K562 (cell line): Measurements from ENCODE around the gene FOXD3. TPM values are rescaled to one million over a fixed set of nuclear protein-coding genes. Genes with fewer than 3 reads are reported as not detected.
A peak's percentile ranks its signal among the peaks of the same experiment; 100 is the strongest.

Experiments used
- BCOR ChIP-seq: fragments of 450-650 bp; IDR thresholded peaks from 2 replicates; pipeline ENCODE4 v1.6.1; 2016
- CBX8 ChIP-seq: fragments of 200-600 bp; sonication (generic); IDR thresholded peaks from 2 replicates; pipeline ENCODE4 v1.6.1; 2012; ENCODE audit warnings: borderline replicate concordance, mixed run types, low read depth, mild to moderate bottlenecking, moderate library complexity, mixed read lengths, low read length, control low read depth, inconsistent platforms; ENCODE audit not compliant: poor library complexity, severe bottlenecking; ENCODE audit errors: extremely low read depth
- CLOCK ChIP-seq: fragments of 250-450 bp; sonication (Bioruptor Pico); IDR thresholded peaks from 2 replicates; pipeline ENCODE4 v1.4.0; 2020; ENCODE audit warnings: mild to moderate bottlenecking, moderate library complexity, borderline replicate concordance
- CREB3L1 ChIP-seq: fragments of 450-650 bp; IDR thresholded peaks from 2 replicates; pipeline ENCODE4 v1.6.1; 2014; ENCODE audit warnings: low read depth, mild to moderate bottlenecking, moderate library complexity, borderline replicate concordance
- FOXP4 ChIP-seq: sonication (generic); formaldehyde crosslinking; IDR thresholded peaks from 2 replicates; pipeline ENCODE4 v1.8.0; 2022; ENCODE audit warnings: mild to moderate bottlenecking, missing genetic modification reagents, borderline replicate concordance
- JUNB ChIP-seq: fragments of 450-650 bp; formaldehyde crosslinking; conservative IDR thresholded peaks from 2 replicates; pipeline ENCODE4 v1.4.0; 2020; ENCODE audit warnings: mild to moderate bottlenecking
- KLF16 ChIP-seq: IDR thresholded peaks from 2 replicates; pipeline ENCODE4 v1.6.1; 2016; ENCODE audit warnings: antibody characterized with exemption
- RNF219 ChIP-seq: fragments of 250-450 bp; sonication (Bioruptor Pico); IDR thresholded peaks from 2 replicates; pipeline ENCODE4 v1.5.0; 2022; ENCODE audit warnings: mild to moderate bottlenecking
- TOE1 ChIP-seq, 2 experiments: fragments of 450-650 bp in 1 of 2; sonication (generic) in 1 of 2; formaldehyde crosslinking in 1 of 2; IDR thresholded peaks; 2 replicates each; pipeline versions ENCODE4 v1.7.1 to v1.8.0; 2016 to 2022; ENCODE audit warnings: borderline replicate concordance in 2 of 2, mild to moderate bottlenecking in 2 of 2, antibody characterized with exemption in 1 of 2, inconsistent platforms in 1 of 2, low read depth in 1 of 2, missing genetic modification reagents in 1 of 2, moderate library complexity in 1 of 2
- TRIM28 ChIP-seq: fragments of 450-650 bp; IDR thresholded peaks from 2 replicates; pipeline ENCODE4 v1.6.1; 2017
- ZBTB7A ChIP-seq: IDR thresholded peaks from 2 replicates; pipeline ENCODE4 v1.6.1; 2011; ENCODE audit warnings: low read depth, mild to moderate bottlenecking, low read length, moderate library complexity, borderline replicate concordance; ENCODE audit not compliant: control insufficient read depth
- ZNF197 ChIP-seq: fragments of 200-800 bp; sonication (Bioruptor generic); IDR thresholded peaks from 2 replicates; pipeline ENCODE4 v1.6.1; 2016; ENCODE audit warnings: low read depth, missing genetic modification characterization, missing compliant biosample characterization
- ZNF449 ChIP-seq: fragments of 250-450 bp; sonication (Bioruptor Pico); IDR thresholded peaks from 2 replicates; pipeline ENCODE4 v1.8.0; 2022; ENCODE audit warnings: moderate library complexity, mild to moderate bottlenecking, inconsistent platforms
- ZNF766 ChIP-seq: fragments of 200-800 bp; sonication (Bioruptor generic); conservative IDR thresholded peaks from 2 replicates; pipeline ENCODE4 v1.6.1; 2016; ENCODE audit warnings: missing genetic modification characterization, missing compliant biosample characterization
- polyA plus RNA-seq, 8 experiments: library from polyadenylated mRNA; depleted of rRNA in 4 of 8; stranded (reverse) in 5 of 8; unstranded in 3 of 8; fragments of >200 nt; fragmentation: Nextera tagmentation in 2 of 8; fragmentation: Illumina TruSeq in 1 of 8; extraction: Ambion mirVana in 2 of 8; extraction: Trizol in 1 of 8; gene quantifications; 2 replicates each; pipeline versions ENCODE4 v1.2.1 to v1.2.3, GENCODE V29; 2011 to 2014; ENCODE audit warnings: inconsistent platforms in 1 of 8, missing spikeins in 1 of 8
- total RNA-seq, 7 experiments: library from RNA; depleted of rRNA in 6 of 7; stranded (reverse); fragments of >200 nt in 6 of 7; fragmentation: Illumina TruSeq in 2 of 7; extraction: Trizol in 2 of 7; gene quantifications; 2 replicates each; pipeline versions ENCODE4 v1.2.1 to v1.2.3, GENCODE V29; 2011 to 2021; ENCODE audit warnings: low replicate concordance in 1 of 7

Gene FOXD3
- total and polyA plus RNA-seq, 9 of the 15 experiments (the other 6 are each of a cell fraction or from before 2014, with no cell fraction given): 0.06 to 0.45 (median 0.10) TPM; not detected in 2

GRCh38 chr1:63367215-63368103 is 45.1 kb downstream of the FOXD3 start, which contains the start of gene ALG6 (continued):
- TF ChIP-seq FOXP4 (CRISPR knock-in tag): peak; percentile 58; the same call in 1 of the 2 replicates
- no peak for TF ChIP-seq CBX8
- TF ChIP-seq ZBTB7A: peak; percentile 59; the same call in 1 of the 2 replicates
- no peak for TF ChIP-seq ZNF449
- TF ChIP-seq JUNB (CRISPR knock-in tag): no peak
- TF ChIP-seq RNF219 (CRISPR knock-in tag): no peak
- TF ChIP-seq BCOR: no peak
- no peak for TF ChIP-seq CLOCK (CRISPR knock-in tag)
- TF ChIP-seq TOE1 (IDR thresholded peaks at IDR 0.05; ENCODE audit: borderline replicate concordance): no peak
- TF ChIP-seq TOE1 (CRISPR knock-in tag; IDR thresholded peaks at IDR 0.05; ENCODE audit: borderline replicate concordance, low read depth): 0 out of 2 replicates have a peak, but pooled peaks have one; percentile 53
- TF ChIP-seq CREB3L1: peak; percentile 44; the same call in 1 of the 2 replicates
- peak; percentile 93 for TF ChIP-seq ZNF197 (CRISPR knock-in tag)
- TF ChIP-seq TRIM28: no peak
- peak; percentile 97 for TF ChIP-seq ZNF766 (CRISPR knock-in tag)
- TF ChIP-seq KLF16: peak; percentile 54
